K562 (cell line): Measurements from ENCODE around the gene PPM1N. TPM values are rescaled to one million over a fixed set of nuclear protein-coding genes. Genes with fewer than 3 reads are reported as not detected.

Experiments used
- ATAC-seq: fragments of 200-7000 bp; cut with Tn5 transposase; 3 replicates; pipeline ENCODE4 v1.9.1; 2020; ENCODE audit warnings: moderate library complexity
- BruUV-seq: library from RNA; stranded (reverse); fragments of 400-500 nt; replicated peaks from 2 replicates; lab custom pipeline; 2021; lab: Mats Ljungman, UMichigan
- CTCF ChIA-PET: fragments of 300-600 bp; formaldehyde crosslinking; extraction: SDS; loops from one replicate; lab custom pipeline; 2021; ENCODE audit warnings: low intra/inter-chr PET ratio; lab: Yijun Ruan, JAX
- POLR2A ChIA-PET: fragments of 300-600, 350-650 bp; sonication (Branson Sonifier 250); formaldehyde crosslinking; extraction: SDS; loops from one replicate; lab custom pipeline; 2021; ENCODE audit warnings: antibody characterized with exemption, inconsistent platforms; lab: Yijun Ruan, JAX
- DNase-seq, 4 experiments: peaks; one replicate each; pipeline versions ENCODE4 v3.0.0 to v3.0.0-alpha.2; 2011 to 2018; ENCODE audit warnings: low spot score in 3 of 4, mixed read lengths in 3 of 4; ENCODE audit errors: extremely low read depth in 1 of 4
- FAIRE-seq: peaks from 2 replicates; lab custom pipeline; 2011; peaks lifted over from hg19 to GRCh38; lab: Jason Lieb, UNC
- H2AFZ ChIP-seq: 2 replicates; pipeline ENCODE4 v1.6.0; 2011; ENCODE audit warnings: low read depth, low read length, control low read depth, inconsistent platforms
- H3K27ac ChIP-seq: fragments of 200-600 bp; 3 replicates; pipeline ENCODE4 v1.8.0; 2011; ENCODE audit warnings: low read depth, mild to moderate bottlenecking, control low read depth, inconsistent platforms, low read length, moderate library complexity, mixed read lengths; ENCODE audit errors: extremely low read depth
- H3K27me3 ChIP-seq, 2 experiments: fragments of 300-600 bp in 1 of 2; 2 replicates in 1 of 2; 3 replicates in 1 of 2; pipeline versions ENCODE4 v1.6.0 to v1.8.0; 2011; ENCODE audit warnings: inconsistent platforms in 2 of 2, low read length in 2 of 2, mild to moderate bottlenecking in 1 of 2, mixed read lengths in 1 of 2, moderate library complexity in 1 of 2; ENCODE audit not compliant: control insufficient read depth in 2 of 2, insufficient read depth in 2 of 2
- H3K36me3 ChIP-seq: fragments of 300-600 bp; 3 replicates; pipeline ENCODE4 v1.8.0; 2011; ENCODE audit warnings: mild to moderate bottlenecking, low read length, inconsistent platforms; ENCODE audit not compliant: control insufficient read depth, insufficient read depth
- H3K4me1 ChIP-seq, 2 experiments: fragments of 200-600 bp in 1 of 2; replicated peaks in 1 of 2; 2 replicates in 1 of 2; 3 replicates in 1 of 2; pipeline versions ENCODE4 v1.5.1 to v1.8.0; 2011; ENCODE audit warnings: inconsistent platforms in 2 of 2, low read length in 2 of 2, mild to moderate bottlenecking in 1 of 2, mixed read lengths in 1 of 2, moderate library complexity in 1 of 2; ENCODE audit not compliant: control insufficient read depth in 2 of 2, insufficient read depth in 2 of 2
- H3K4me2 ChIP-seq: 2 replicates; pipeline ENCODE4 v1.6.1; 2011; ENCODE audit warnings: low read length, control low read depth, inconsistent platforms, mixed read lengths; ENCODE audit not compliant: insufficient read depth
- H3K4me3 ChIP-seq: fragments of 200-600 bp; sonication (generic), shearing (Covaris generic); 2 replicates; pipeline ENCODE4 v1.5.1; 2016; ENCODE audit warnings: control low read depth, inconsistent platforms
- H3K79me2 ChIP-seq: fragments of 200-600 bp; 3 replicates; pipeline ENCODE4 v1.8.0; 2011; ENCODE audit warnings: low read length, inconsistent platforms; ENCODE audit not compliant: control insufficient read depth, insufficient read depth
- H3K9ac ChIP-seq, 2 experiments: 2 replicates each; pipeline versions ENCODE4 v1.6.0 to v1.6.1; 2011; ENCODE audit warnings: low read depth in 2 of 2, low read length in 2 of 2, control low read depth in 1 of 2, inconsistent platforms in 1 of 2, mild to moderate bottlenecking in 1 of 2, mixed read lengths in 1 of 2; ENCODE audit not compliant: insufficient read depth in 1 of 2
- H3K9me1 ChIP-seq: one replicate; pipeline ENCODE4 v1.6.0; 2011; ENCODE audit warnings: inconsistent platforms, mild to moderate bottlenecking, low read length, moderate library complexity; ENCODE audit not compliant: control insufficient read depth, insufficient read depth
- H3K9me3 ChIP-seq: replicated peaks from 2 replicates; pipeline ENCODE4 v1.5.1; 2011; ENCODE audit warnings: low read depth, low read length, inconsistent platforms; ENCODE audit not compliant: control insufficient read depth, insufficient read depth
- H4K20me1 ChIP-seq: replicated peaks from 2 replicates; pipeline ENCODE4 v1.6.1; 2011; ENCODE audit warnings: low read length, inconsistent platforms, mixed read lengths; ENCODE audit not compliant: control insufficient read depth, insufficient read depth
- FIP1L1 ChIP-seq: fragments of 200-400 bp; formaldehyde crosslinking; IDR thresholded peaks from 2 replicates; pipeline ENCODE4 v1.6.1; 2018; ENCODE audit warnings: mild to moderate bottlenecking, low read depth, low read length; ENCODE audit not compliant: poor library complexity, severe bottlenecking
- FOXM1 ChIP-seq, 2 experiments: fragments of 450-650 bp in 1 of 2; sonication (generic) in 1 of 2; formaldehyde crosslinking in 1 of 2; IDR thresholded peaks; 2 replicates each; pipeline versions ENCODE4 v1.6.1 to v1.9.0; 2017 to 2022; ENCODE audit warnings: low read depth in 2 of 2, mild to moderate bottlenecking in 2 of 2, missing genetic modification reagents in 1 of 2, moderate library complexity in 1 of 2
- KDM5B ChIP-seq: fragments of 200-600 bp; sonication (generic); IDR thresholded peaks from 2 replicates; pipeline ENCODE4 v1.6.1; 2012; ENCODE audit warnings: low read depth, mild to moderate bottlenecking, moderate library complexity, low read length, control low read depth, inconsistent platforms; ENCODE audit not compliant: insufficient replicate concordance
- MYBL2 ChIP-seq, 2 experiments: fragments of 450-650 bp in 1 of 2; sonication (generic) in 1 of 2; formaldehyde crosslinking in 1 of 2; IDR thresholded peaks; 2 replicates each; pipeline versions ENCODE4 v1.6.1 to v1.8.1; 2017 to 2022; ENCODE audit warnings: borderline replicate concordance in 1 of 2, inconsistent platforms in 1 of 2, low read depth in 1 of 2, mild to moderate bottlenecking in 1 of 2, missing genetic modification reagents in 1 of 2, moderate library complexity in 1 of 2
- POLR2A ChIP-seq: fragments of 450-650 bp; conservative IDR thresholded peaks from 2 replicates; pipeline ENCODE4 v1.6.1; 2016
- POLR2B ChIP-seq: fragments of 450-650 bp; IDR thresholded peaks from 2 replicates; pipeline ENCODE4 v1.6.1; 2018; ENCODE audit warnings: low read depth; ENCODE audit not compliant: partially characterized antibody
- SRSF1 ChIP-seq: fragments of 200-400 bp; formaldehyde crosslinking; IDR thresholded peaks from 2 replicates; pipeline ENCODE4 v1.6.1; 2017; ENCODE audit warnings: mild to moderate bottlenecking, low read depth, low read length, moderate library complexity
- ZFX ChIP-seq: sonication (generic); formaldehyde crosslinking; IDR thresholded peaks from 2 replicates; pipeline ENCODE4 v1.8.0; 2022; ENCODE audit warnings: mild to moderate bottlenecking, missing genetic modification reagents, moderate library complexity
- ZNF263 ChIP-seq: sonication (generic); formaldehyde crosslinking; IDR thresholded peaks from 2 replicates; pipeline ENCODE4 v1.8.0; 2022; ENCODE audit warnings: mild to moderate bottlenecking, missing genetic modification reagents, borderline replicate concordance
- ZNF398 ChIP-seq: fragments of 250-450 bp; sonication (Bioruptor Pico); IDR thresholded peaks from 2 replicates; pipeline ENCODE4 v1.8.0; 2021; ENCODE audit warnings: moderate library complexity, mild to moderate bottlenecking, inconsistent platforms
- ZNF668 ChIP-seq: fragments of 250-450 bp; sonication (Bioruptor Pico); IDR thresholded peaks from 2 replicates; pipeline ENCODE4 v1.8.0; 2022; ENCODE audit warnings: mild to moderate bottlenecking, inconsistent platforms
- ZNF707 ChIP-seq: fragments of 250-450 bp; sonication (Bioruptor Pico); conservative IDR thresholded peaks from 2 replicates; pipeline ENCODE4 v1.8.0; 2022; ENCODE audit warnings: inconsistent platforms, mild to moderate bottlenecking, moderate library complexity
- WGBS: fragments of 100-300 bp; shearing (Covaris generic); methylation state at CpG from one replicate; pipeline ENCODE4 v1.1.6; 2016; ENCODE audit warnings: low coverage, mixed read lengths; ENCODE audit not compliant: insufficient coverage; ENCODE audit errors: missing lambda C conversion rate; 5-methylcytosine and 5-hydroxymethylcytosine counted together
- in situ Hi-C: fragments of 300-500 bp; cut with MboI; formaldehyde crosslinking; loops from 4 replicates; pipeline ENCODE4 v1.15.0; 2018; ENCODE audit warnings: inconsistent platforms, mixed read lengths
- intact Hi-C: fragments of 100-400 bp; cut with micrococcal nuclease; formaldehyde crosslinking; loops from 2 replicates; pipeline ENCODE4 v1.14.2; 2022
- polyA plus RNA-seq, 8 experiments: library from polyadenylated mRNA; depleted of rRNA in 4 of 8; stranded (reverse) in 5 of 8; unstranded in 3 of 8; fragments of >200 nt; fragmentation: Nextera tagmentation in 2 of 8; fragmentation: Illumina TruSeq in 1 of 8; extraction: Ambion mirVana in 2 of 8; extraction: Trizol in 1 of 8; gene quantifications; 2 replicates each; pipeline versions ENCODE4 v1.2.1 to v1.2.3, GENCODE V29; 2011 to 2014; ENCODE audit warnings: inconsistent platforms in 1 of 8, missing spikeins in 1 of 8
- total RNA-seq, 7 experiments: library from RNA; depleted of rRNA in 6 of 7; stranded (reverse); fragments of >200 nt in 6 of 7; fragmentation: Illumina TruSeq in 2 of 7; extraction: Trizol in 2 of 7; gene quantifications; 2 replicates each; pipeline versions ENCODE4 v1.2.1 to v1.2.3, GENCODE V29; 2011 to 2021; ENCODE audit warnings: low replicate concordance in 1 of 7
- TF ChIP-seq, protein P1 (sequence below): fragments of 450-650 bp; formaldehyde crosslinking; IDR thresholded peaks from 2 replicates; pipeline ENCODE4 v1.4.0; 2022; ENCODE audit warnings: mild to moderate bottlenecking, moderate library complexity
- TF ChIP-seq, protein P2 (sequence below): IDR thresholded peaks from 2 replicates; pipeline ENCODE4 v1.6.1; 2016; ENCODE audit warnings: missing genetic modification characterization, missing compliant biosample characterization
- TF ChIP-seq, protein P3 (sequence below): fragments of 450-650 bp; formaldehyde crosslinking; IDR thresholded peaks from 2 replicates; pipeline ENCODE4 v1.4.0; 2022; ENCODE audit warnings: missing genetic modification characterization

Gene PPM1N
- total and polyA plus RNA-seq, 9 of the 15 experiments (the other 6 are each of a cell fraction or from before 2014, with no cell fraction given), result 4.5 to 15.6 (median 8.7) TPM

- peak overlapping the region; percentile 29 to 78 for H3K9ac ChIP-seq
- intact Hi-C loops, result no loop called here
- TF ChIP-seq ZFX (peak; percentile 35; the same call in 1 of the 2 replicates), KDM5B (no peak), MYBL2 (IDR thresholded peaks at IDR 0.05; ENCODE audit: low read depth) (no peak), MYBL2 (CRISPR knock-in tag; IDR thresholded peaks at IDR 0.05; ENCODE audit: borderline replicate concordance) (no peak), ZNF668 (CRISPR knock-in tag) (no peak), POLR2B (no peak), ZNF707 (CRISPR knock-in tag) (no peak), FOXM1 (IDR thresholded peaks at IDR 0.05; ENCODE audit: low read depth) (no peak), FOXM1 (CRISPR knock-in tag; IDR thresholded peaks at IDR 0.05; ENCODE audit: low read depth) (no peak), SRSF1 (no peak), ZNF263 (CRISPR knock-in tag) (no peak), FIP1L1 (no peak), ZNF398 (no peak), POLR2A (no peak)
- TF ChIP-seq, protein P1, sequence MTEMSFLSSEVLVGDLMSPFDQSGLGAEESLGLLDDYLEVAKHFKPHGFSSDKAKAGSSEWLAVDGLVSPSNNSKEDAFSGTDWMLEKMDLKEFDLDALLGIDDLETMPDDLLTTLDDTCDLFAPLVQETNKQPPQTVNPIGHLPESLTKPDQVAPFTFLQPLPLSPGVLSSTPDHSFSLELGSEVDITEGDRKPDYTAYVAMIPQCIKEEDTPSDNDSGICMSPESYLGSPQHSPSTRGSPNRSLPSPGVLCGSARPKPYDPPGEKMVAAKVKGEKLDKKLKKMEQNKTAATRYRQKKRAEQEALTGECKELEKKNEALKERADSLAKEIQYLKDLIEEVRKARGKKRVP, result no peak
- TF ChIP-seq, protein P2, sequence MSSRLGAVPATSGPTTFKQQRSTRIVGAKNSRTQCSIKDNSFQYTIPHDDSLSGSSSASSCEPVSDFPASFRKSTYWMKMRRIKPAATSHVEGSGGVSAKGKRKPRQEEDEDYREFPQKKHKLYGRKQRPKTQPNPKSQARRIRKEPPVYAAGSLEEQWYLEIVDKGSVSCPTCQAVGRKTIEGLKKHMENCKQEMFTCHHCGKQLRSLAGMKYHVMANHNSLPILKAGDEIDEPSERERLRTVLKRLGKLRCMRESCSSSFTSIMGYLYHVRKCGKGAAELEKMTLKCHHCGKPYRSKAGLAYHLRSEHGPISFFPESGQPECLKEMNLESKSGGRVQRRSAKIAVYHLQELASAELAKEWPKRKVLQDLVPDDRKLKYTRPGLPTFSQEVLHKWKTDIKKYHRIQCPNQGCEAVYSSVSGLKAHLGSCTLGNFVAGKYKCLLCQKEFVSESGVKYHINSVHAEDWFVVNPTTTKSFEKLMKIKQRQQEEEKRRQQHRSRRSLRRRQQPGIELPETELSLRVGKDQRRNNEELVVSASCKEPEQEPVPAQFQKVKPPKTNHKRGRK (tag), result no peak
- TF ChIP-seq, protein P3, sequence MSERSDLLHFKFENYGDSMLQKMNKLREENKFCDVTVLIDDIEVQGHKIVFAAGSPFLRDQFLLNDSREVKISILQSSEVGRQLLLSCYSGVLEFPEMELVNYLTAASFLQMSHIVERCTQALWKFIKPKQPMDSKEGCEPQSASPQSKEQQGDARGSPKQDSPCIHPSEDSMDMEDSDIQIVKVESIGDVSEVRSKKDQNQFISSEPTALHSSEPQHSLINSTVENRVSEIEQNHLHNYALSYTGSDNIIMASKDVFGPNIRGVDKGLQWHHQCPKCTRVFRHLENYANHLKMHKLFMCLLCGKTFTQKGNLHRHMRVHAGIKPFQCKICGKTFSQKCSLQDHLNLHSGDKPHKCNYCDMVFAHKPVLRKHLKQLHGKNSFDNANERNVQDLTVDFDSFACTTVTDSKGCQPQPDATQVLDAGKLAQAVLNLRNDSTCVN (CRISPR knock-in tag), result no peak
Observed at GRCh38 chr19:45514376-45515051, 16.3 kb downstream of the PPM1N start.

More at GRCh38 chr19:45514376-45515051, 16.3 kb downstream of the PPM1N start:
- H3K36me3 ChIP-seq, result peaks cover 91% of the 10 kb centered on the region
- in situ Hi-C loops, result no loop called here
- H3K9me1 ChIP-seq, result no peaks in the 10 kb centered on the region
- H3K27me3 ChIP-seq, result no peaks in the 10 kb centered on the region
- ChIA-PET CTCF (no interaction called here), POLR2A (interaction anchor here (0.6 to 1.6 kb wide), 6 partner anchors 10 to 184 kb away, joined by 3 to 8 read pairs (median 3); no protein-coding TSS in a partner anchor)
- H3K4me3 ChIP-seq, result no peak overlapping the region
- peak; percentile 29 for ATAC-seq
- H3K4me2 ChIP-seq, result peak overlapping the region; percentile 50; the same call in 1 of the 2 replicates
- BruUV-seq, result no TSS peak
- H3K4me1 ChIP-seq, result peaks cover 50 to 51% of the 10 kb centered on the region in 2 experiments
- no peaks in the 10 kb centered on the region for H3K9me3 ChIP-seq
- peaks cover 78% of the 10 kb centered on the region for H3K79me2 ChIP-seq
- H2AFZ ChIP-seq, result no peak overlapping the region
- H4K20me1 ChIP-seq, result peaks cover 5% of the 10 kb centered on the region; the same call in 1 of the 2 replicates
- no peak for FAIRE-seq
- 53% methylated on average over 12 of the region's 13 CpGs for WGBS
- DNase-seq, result peak in 2 of 4 experiments; percentile 23 to 26
- peak overlapping the region; percentile 73 for H3K27ac ChIP-seq
